HG03432 (cell line): ENCODE data around the gene SLC6A12.

ENCODE experiments used
- ATAC-seq: cut with Tn5 transposase; IDR thresholded peaks from one replicate; pipeline ENCODE4 v1.9.1; 2021; ENCODE audit warnings: mild to moderate bottlenecking, moderate library complexity; ENCODE audit not compliant: unreplicated experiment

The SLC6A12 gene

GRCh38 chr12:180445-180844 is 33.5 kb downstream of the SLC6A12 start:
- ATAC-seq: no peak

- no peak for ATAC-seq
Observed at GRCh38 chr12:179885-180284, 34.1 kb downstream of the SLC6A12 start.

- no peak for ATAC-seq
Observed at GRCh38 chr12:179131-179884, 34.6 kb downstream of the SLC6A12 start.

GRCh38 chr12:178829-179109 is 35.2 kb downstream of the SLC6A12 start:
- no peak for ATAC-seq

GRCh38 chr12:177980-178828 is 35.8 kb downstream of the SLC6A12 start:
- ATAC-seq: no peak

GRCh38 chr12:177336-177979 is 36.5 kb downstream of the SLC6A12 start:
- no peak for ATAC-seq

- no peak for ATAC-seq
Observed at GRCh38 chr12:176321-177181, 37.4 kb downstream of the SLC6A12 start.

GRCh38 chr12:175759-176158 is 38.2 kb downstream of the SLC6A12 start:
- ATAC-seq: no peak

- ATAC-seq: no peak
Observed at GRCh38 chr12:175250-175649, 38.7 kb downstream of the SLC6A12 start.

- no peak for ATAC-seq
Observed at GRCh38 chr12:174596-174995, 39.4 kb downstream of the SLC6A12 start.

- no peak for ATAC-seq
Observed at GRCh38 chr12:174124-174523, 39.8 kb downstream of the SLC6A12 start.

GRCh38 chr12:172732-173161 is 41.2 kb downstream of the SLC6A12 start:
- no peak for ATAC-seq

- no peak for ATAC-seq
Observed at GRCh38 chr12:171743-172676, 41.9 kb downstream of the SLC6A12 start.

- no peak for ATAC-seq
Observed at GRCh38 chr12:171276-171675, 42.7 kb downstream of the SLC6A12 start.

GRCh38 chr12:170371-171225 is 43.4 kb downstream of the SLC6A12 start:
- ATAC-seq: no peak

GRCh38 chr12:169528-170370 is 44.2 kb downstream of the SLC6A12 start:
- ATAC-seq: no peak

GRCh38 chr12:168763-169525 is 45.0 kb downstream of the SLC6A12 start:
- ATAC-seq: no peak
